GM23338 (cell line): ENCODE results near the gene REEP1. TPM values are rescaled to one million over a fixed set of nuclear protein-coding genes. Genes with fewer than 3 reads are reported as not detected.

Source experiments
- ATAC-seq: fragments of 200-7000 bp; cut with Tn5 transposase; 3 replicates; pipeline ENCODE4 v1.9.1; 2020
- DNase-seq: peaks from one replicate; pipeline ENCODE4 v3.0.0-alpha.2; 2015; ENCODE audit warnings: low spot score
- H2AFZ ChIP-seq: fragments of 200-600 bp; sonication (generic); 2 replicates; pipeline ENCODE4 v1.8.0; 2016; ENCODE audit warnings: antibody characterized with exemption, mild to moderate bottlenecking, moderate library complexity
- H3F3A ChIP-seq: fragments of 200-600 bp; sonication (generic); replicated peaks from 2 replicates; pipeline ENCODE4 v1.8.0; 2017; ENCODE audit warnings: antibody characterized with exemption, mixed run types, low read depth
- H3K27ac ChIP-seq: fragments of 200-600 bp; sonication (generic); 2 replicates; pipeline ENCODE4 v1.6.1; 2016; ENCODE audit warnings: low read depth
- H3K27me3 ChIP-seq: fragments of 200-600 bp; sonication (generic); 2 replicates; pipeline ENCODE4 v1.8.0; 2016; ENCODE audit warnings: mild to moderate bottlenecking, mixed run types, moderate library complexity; ENCODE audit not compliant: insufficient read depth
- H3K36me3 ChIP-seq: fragments of 200-600 bp; sonication (generic); 2 replicates; pipeline ENCODE4 v1.8.0; 2016; ENCODE audit warnings: mild to moderate bottlenecking; ENCODE audit not compliant: insufficient read depth
- H3K4me1 ChIP-seq: fragments of 200-600 bp; sonication (generic); 2 replicates; pipeline ENCODE4 v1.8.0; 2016; ENCODE audit warnings: mild to moderate bottlenecking, moderate library complexity; ENCODE audit not compliant: insufficient read depth
- H3K4me2 ChIP-seq: fragments of 200-600 bp; sonication (generic); 2 replicates; pipeline ENCODE4 v1.7.1; 2017; ENCODE audit warnings: mixed run types
- H3K4me3 ChIP-seq: fragments of 200-600 bp; sonication (generic); 2 replicates; pipeline ENCODE4 v1.6.1; 2016; ENCODE audit warnings: mixed run types
- H3K79me2 ChIP-seq: fragments of 200-600 bp; sonication (generic); replicated peaks from 2 replicates; pipeline ENCODE4 v1.8.0; 2017; ENCODE audit warnings: mild to moderate bottlenecking; ENCODE audit not compliant: insufficient read depth
- H3K9me2 ChIP-seq: fragments of 200-600 bp; sonication (generic); 2 replicates; pipeline ENCODE4 v1.8.0; 2017; ENCODE audit not compliant: insufficient read depth
- H4K20me1 ChIP-seq: fragments of 200-600 bp; sonication (generic); replicated peaks from 2 replicates; pipeline ENCODE4 v1.8.0; 2017; ENCODE audit warnings: mild to moderate bottlenecking; ENCODE audit not compliant: insufficient read depth
- H3K27ac Mint-ChIP-seq: 2 replicates; pipeline ENCODE4 v1.8.0; 2020; ENCODE audit warnings: inconsistent platforms, mild to moderate bottlenecking, moderate library complexity, mixed read lengths
- H3K27me3 Mint-ChIP-seq: 3 replicates; pipeline ENCODE4 v1.8.0; 2022; ENCODE audit warnings: low read depth, mild to moderate bottlenecking, moderate library complexity, mixed read lengths, inconsistent platforms; ENCODE audit not compliant: insufficient read depth, poor library complexity
- H3K36me3 Mint-ChIP-seq: 3 replicates; pipeline ENCODE4 v1.8.0; 2021; ENCODE audit warnings: low read depth, mild to moderate bottlenecking, inconsistent platforms, moderate library complexity, mixed read lengths
- H3K4me1 Mint-ChIP-seq: 3 replicates; pipeline ENCODE4 v1.8.0; 2020; ENCODE audit warnings: mild to moderate bottlenecking, inconsistent platforms, mixed read lengths
- H3K4me3 Mint-ChIP-seq: 3 replicates; pipeline ENCODE4 v1.8.0; 2021; ENCODE audit warnings: moderate library complexity, mild to moderate bottlenecking, inconsistent platforms, mixed read lengths
- H3K9me3 Mint-ChIP-seq: 3 replicates; pipeline ENCODE4 v1.8.0; 2020; ENCODE audit warnings: moderate library complexity, mild to moderate bottlenecking, inconsistent platforms, mixed read lengths
- CREB1 ChIP-seq: fragments of 250-450 bp; sonication (Bioruptor Pico); IDR thresholded peaks from 2 replicates; pipeline ENCODE4 v1.5.0; 2020; ENCODE audit warnings: low read depth, mild to moderate bottlenecking, moderate library complexity
- EZH2 ChIP-seq: fragments of 200-600 bp; sonication (generic); IDR thresholded peaks from one replicate; pipeline ENCODE4 v1.8.0; 2017; ENCODE audit warnings: antibody characterized with exemption, mild to moderate bottlenecking, low read depth; ENCODE audit not compliant: unreplicated experiment
- EZH2phosphoT487 ChIP-seq: fragments of 200-600 bp; sonication (generic); IDR thresholded peaks from one replicate; pipeline ENCODE4 v1.8.1; 2018; ENCODE audit warnings: antibody characterized with exemption; ENCODE audit not compliant: unreplicated experiment
- JUNB ChIP-seq: IDR thresholded peaks from one replicate; pipeline ENCODE4 v1.6.1; 2016; ENCODE audit warnings: antibody characterized with exemption; ENCODE audit not compliant: unreplicated experiment
- NANOG ChIP-seq: IDR thresholded peaks from 2 replicates; pipeline ENCODE4 v1.6.1; 2016; ENCODE audit warnings: antibody characterized with exemption, borderline replicate concordance
- POLR2AphosphoS5 ChIP-seq: IDR thresholded peaks from 2 replicates; pipeline ENCODE4 v1.6.1; 2016; ENCODE audit warnings: antibody characterized with exemption, low read depth
- STAT1 ChIP-seq: IDR thresholded peaks from one replicate; pipeline ENCODE4 v1.6.1; 2016; ENCODE audit warnings: antibody characterized with exemption; ENCODE audit not compliant: unreplicated experiment
- ZNF114 ChIP-seq: fragments of 250-450 bp; sonication (Bioruptor Pico); IDR thresholded peaks from 2 replicates; pipeline ENCODE4 v1.5.0; 2020; ENCODE audit warnings: mild to moderate bottlenecking, moderate library complexity
- ZNF331 ChIP-seq: fragments of 250-450 bp; sonication (Bioruptor Pico); IDR thresholded peaks from 2 replicates; pipeline ENCODE4 v1.5.0; 2020; ENCODE audit warnings: low read depth, mild to moderate bottlenecking, moderate library complexity
- polyA plus RNA-seq: library from polyadenylated mRNA; unstranded; fragments of >200 nt; fragmentation: Nextera tagmentation; extraction: Ambion mirVana; gene quantifications from 2 replicates; pipeline ENCODE4 v1.2.1, GENCODE V29; 2016
- total RNA-seq: library from RNA; depleted of rRNA; stranded (reverse); fragments of >200 nt; shearing (Covaris generic); gene quantifications from 2 replicates; pipeline ENCODE4 v1.2.3, GENCODE V29; 2014
- TF ChIP-seq, protein P1 (sequence below): fragments of 250-450 bp; sonication (Bioruptor Pico); IDR thresholded peaks from 2 replicates; pipeline ENCODE4 v1.5.0; 2020; ENCODE audit warnings: mild to moderate bottlenecking, moderate library complexity
- TF ChIP-seq, protein P2 (sequence below): IDR thresholded peaks from one replicate; pipeline ENCODE4 v1.6.1; 2018; ENCODE audit warnings: antibody characterized with exemption; ENCODE audit not compliant: unreplicated experiment
- TF ChIP-seq, protein P3 (sequence below), 2 experiments: fragments of 200-600 bp in 1 of 2; sonication (generic) in 1 of 2; conservative IDR thresholded peaks; 2 replicates each; pipeline versions ENCODE4 v1.5.1 to v1.6.1; 2016 to 2017; ENCODE audit warnings: antibody characterized with exemption in 2 of 2, low read depth in 2 of 2, mild to moderate bottlenecking in 2 of 2, moderate library complexity in 1 of 2
- TF ChIP-seq, protein P4 (sequence below): IDR thresholded peaks from 2 replicates; pipeline ENCODE4 v1.6.1; 2016; ENCODE audit warnings: antibody characterized with exemption

REEP1 gene
- total and polyA plus RNA-seq, 2 experiments from 2014 or later: 1.6 to 1.8 TPM

DNA sequence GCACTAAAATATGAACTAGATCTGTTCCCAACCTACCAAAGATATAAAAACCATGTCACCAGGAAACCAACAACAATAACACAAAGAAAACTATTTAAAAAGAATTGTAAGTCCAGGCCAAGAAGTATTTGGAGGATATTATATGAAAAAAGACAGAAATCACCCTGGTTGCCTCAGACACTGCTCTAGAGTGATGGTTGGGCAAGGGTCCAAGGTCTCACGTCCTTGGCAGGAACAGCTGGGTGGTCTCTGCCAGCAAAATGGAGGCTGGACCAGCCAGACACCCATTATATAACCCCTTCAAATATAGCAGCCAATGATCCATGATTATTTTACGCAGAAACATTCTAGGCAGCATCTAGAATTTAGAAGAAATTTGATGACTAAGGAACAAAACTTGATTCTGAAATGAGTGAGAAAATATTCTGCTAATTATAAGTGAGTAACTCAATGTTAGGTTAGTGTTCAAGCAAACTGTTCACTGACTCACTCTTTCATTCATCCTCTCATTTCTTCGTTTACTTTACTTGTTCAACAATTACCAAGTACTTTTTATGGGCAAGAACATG is 102.8 kb downstream of the REEP1 start:
- no peak overlapping the region for H3K4me3 ChIP-seq
- TF ChIP-seq NANOG (no peak), JUNB (no peak), EZH2 (no peak), STAT1 (no peak), ZNF331 (no peak), ZNF114 (CRISPR knock-in tag) (no peak), EZH2phosphoT487 (no peak), CREB1 (CRISPR knock-in tag) (no peak), POLR2AphosphoS5 (no peak)
- TF ChIP-seq, protein P1, sequence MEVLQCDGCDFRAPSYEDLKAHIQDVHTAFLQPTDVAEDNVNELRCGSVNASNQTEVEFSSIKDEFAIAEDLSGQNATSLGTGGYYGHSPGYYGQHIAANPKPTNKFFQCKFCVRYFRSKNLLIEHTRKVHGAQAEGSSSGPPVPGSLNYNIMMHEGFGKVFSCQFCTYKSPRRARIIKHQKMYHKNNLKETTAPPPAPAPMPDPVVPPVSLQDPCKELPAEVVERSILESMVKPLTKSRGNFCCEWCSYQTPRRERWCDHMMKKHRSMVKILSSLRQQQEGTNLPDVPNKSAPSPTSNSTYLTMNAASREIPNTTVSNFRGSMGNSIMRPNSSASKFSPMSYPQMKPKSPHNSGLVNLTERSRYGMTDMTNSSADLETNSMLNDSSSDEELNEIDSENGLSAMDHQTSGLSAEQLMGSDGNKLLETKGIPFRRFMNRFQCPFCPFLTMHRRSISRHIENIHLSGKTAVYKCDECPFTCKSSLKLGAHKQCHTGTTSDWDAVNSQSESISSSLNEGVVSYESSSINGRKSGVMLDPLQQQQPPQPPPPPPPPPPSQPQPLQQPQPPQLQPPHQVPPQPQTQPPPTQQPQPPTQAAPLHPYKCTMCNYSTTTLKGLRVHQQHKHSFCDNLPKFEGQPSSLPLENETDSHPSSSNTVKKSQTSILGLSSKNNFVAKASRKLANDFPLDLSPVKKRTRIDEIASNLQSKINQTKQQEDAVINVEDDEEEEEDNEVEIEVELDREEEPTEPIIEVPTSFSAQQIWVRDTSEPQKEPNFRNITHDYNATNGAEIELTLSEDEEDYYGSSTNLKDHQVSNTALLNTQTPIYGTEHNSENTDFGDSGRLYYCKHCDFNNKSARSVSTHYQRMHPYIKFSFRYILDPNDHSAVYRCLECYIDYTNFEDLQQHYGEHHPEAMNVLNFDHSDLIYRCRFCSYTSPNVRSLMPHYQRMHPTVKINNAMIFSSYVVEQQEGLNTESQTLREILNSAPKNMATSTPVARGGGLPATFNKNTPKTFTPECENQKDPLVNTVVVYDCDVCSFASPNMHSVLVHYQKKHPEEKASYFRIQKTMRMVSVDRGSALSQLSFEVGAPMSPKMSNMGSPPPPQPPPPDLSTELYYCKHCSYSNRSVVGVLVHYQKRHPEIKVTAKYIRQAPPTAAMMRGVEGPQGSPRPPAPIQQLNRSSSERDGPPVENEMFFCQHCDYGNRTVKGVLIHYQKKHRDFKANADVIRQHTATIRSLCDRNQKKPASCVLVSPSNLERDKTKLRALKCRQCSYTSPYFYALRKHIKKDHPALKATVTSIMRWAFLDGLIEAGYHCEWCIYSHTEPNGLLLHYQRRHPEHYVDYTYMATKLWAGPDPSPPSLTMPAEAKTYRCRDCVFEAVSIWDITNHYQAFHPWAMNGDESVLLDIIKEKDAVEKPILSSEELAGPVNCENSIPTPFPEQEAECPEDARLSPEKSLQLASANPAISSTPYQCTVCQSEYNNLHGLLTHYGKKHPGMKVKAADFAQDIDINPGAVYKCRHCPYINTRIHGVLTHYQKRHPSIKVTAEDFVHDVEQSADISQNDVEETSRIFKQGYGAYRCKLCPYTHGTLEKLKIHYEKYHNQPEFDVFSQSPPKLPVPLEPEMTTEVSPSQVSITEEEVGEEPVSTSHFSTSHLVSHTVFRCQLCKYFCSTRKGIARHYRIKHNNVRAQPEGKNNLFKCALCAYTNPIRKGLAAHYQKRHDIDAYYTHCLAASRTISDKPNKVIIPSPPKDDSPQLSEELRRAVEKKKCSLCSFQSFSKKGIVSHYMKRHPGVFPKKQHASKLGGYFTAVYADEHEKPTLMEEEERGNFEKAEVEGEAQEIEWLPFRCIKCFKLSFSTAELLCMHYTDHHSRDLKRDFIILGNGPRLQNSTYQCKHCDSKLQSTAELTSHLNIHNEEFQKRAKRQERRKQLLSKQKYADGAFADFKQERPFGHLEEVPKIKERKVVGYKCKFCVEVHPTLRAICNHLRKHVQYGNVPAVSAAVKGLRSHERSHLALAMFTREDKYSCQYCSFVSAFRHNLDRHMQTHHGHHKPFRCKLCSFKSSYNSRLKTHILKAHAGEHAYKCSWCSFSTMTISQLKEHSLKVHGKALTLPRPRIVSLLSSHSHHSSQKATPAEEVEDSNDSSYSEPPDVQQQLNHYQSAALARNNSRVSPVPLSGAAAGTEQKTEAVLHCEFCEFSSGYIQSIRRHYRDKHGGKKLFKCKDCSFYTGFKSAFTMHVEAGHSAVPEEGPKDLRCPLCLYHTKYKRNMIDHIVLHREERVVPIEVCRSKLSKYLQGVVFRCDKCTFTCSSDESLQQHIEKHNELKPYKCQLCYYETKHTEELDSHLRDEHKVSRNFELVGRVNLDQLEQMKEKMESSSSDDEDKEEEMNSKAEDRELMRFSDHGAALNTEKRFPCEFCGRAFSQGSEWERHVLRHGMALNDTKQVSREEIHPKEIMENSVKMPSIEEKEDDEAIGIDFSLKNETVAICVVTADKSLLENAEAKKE (CRISPR knock-in tag): no peak
- TF ChIP-seq, protein P2, sequence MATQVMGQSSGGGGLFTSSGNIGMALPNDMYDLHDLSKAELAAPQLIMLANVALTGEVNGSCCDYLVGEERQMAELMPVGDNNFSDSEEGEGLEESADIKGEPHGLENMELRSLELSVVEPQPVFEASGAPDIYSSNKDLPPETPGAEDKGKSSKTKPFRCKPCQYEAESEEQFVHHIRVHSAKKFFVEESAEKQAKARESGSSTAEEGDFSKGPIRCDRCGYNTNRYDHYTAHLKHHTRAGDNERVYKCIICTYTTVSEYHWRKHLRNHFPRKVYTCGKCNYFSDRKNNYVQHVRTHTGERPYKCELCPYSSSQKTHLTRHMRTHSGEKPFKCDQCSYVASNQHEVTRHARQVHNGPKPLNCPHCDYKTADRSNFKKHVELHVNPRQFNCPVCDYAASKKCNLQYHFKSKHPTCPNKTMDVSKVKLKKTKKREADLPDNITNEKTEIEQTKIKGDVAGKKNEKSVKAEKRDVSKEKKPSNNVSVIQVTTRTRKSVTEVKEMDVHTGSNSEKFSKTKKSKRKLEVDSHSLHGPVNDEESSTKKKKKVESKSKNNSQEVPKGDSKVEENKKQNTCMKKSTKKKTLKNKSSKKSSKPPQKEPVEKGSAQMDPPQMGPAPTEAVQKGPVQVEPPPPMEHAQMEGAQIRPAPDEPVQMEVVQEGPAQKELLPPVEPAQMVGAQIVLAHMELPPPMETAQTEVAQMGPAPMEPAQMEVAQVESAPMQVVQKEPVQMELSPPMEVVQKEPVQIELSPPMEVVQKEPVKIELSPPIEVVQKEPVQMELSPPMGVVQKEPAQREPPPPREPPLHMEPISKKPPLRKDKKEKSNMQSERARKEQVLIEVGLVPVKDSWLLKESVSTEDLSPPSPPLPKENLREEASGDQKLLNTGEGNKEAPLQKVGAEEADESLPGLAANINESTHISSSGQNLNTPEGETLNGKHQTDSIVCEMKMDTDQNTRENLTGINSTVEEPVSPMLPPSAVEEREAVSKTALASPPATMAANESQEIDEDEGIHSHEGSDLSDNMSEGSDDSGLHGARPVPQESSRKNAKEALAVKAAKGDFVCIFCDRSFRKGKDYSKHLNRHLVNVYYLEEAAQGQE: no peak
- TF ChIP-seq, protein P3, sequence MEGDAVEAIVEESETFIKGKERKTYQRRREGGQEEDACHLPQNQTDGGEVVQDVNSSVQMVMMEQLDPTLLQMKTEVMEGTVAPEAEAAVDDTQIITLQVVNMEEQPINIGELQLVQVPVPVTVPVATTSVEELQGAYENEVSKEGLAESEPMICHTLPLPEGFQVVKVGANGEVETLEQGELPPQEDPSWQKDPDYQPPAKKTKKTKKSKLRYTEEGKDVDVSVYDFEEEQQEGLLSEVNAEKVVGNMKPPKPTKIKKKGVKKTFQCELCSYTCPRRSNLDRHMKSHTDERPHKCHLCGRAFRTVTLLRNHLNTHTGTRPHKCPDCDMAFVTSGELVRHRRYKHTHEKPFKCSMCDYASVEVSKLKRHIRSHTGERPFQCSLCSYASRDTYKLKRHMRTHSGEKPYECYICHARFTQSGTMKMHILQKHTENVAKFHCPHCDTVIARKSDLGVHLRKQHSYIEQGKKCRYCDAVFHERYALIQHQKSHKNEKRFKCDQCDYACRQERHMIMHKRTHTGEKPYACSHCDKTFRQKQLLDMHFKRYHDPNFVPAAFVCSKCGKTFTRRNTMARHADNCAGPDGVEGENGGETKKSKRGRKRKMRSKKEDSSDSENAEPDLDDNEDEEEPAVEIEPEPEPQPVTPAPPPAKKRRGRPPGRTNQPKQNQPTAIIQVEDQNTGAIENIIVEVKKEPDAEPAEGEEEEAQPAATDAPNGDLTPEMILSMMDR (conservative IDR thresholded peaks at IDR 0.05; ENCODE audit: low read depth in 2 of 2): no peak
- TF ChIP-seq, protein P4, sequence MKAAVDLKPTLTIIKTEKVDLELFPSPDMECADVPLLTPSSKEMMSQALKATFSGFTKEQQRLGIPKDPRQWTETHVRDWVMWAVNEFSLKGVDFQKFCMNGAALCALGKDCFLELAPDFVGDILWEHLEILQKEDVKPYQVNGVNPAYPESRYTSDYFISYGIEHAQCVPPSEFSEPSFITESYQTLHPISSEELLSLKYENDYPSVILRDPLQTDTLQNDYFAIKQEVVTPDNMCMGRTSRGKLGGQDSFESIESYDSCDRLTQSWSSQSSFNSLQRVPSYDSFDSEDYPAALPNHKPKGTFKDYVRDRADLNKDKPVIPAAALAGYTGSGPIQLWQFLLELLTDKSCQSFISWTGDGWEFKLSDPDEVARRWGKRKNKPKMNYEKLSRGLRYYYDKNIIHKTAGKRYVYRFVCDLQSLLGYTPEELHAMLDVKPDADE: no peak
- H3K79me2 ChIP-seq: no peaks in the 10 kb centered on the region
- H2AFZ ChIP-seq: no peak overlapping the region
- peaks cover 7% of the 10 kb centered on the region; the same call in 1 of the 2 replicates for H3K4me1 ChIP-seq
- Mint-ChIP-seq H3K4me3 (no peak overlapping the region), H3K27me3 (peaks cover 6% of the 10 kb centered on the region), H3K9me3 (no peaks in the 10 kb centered on the region), H3K27ac (no peak overlapping the region), H3K4me1 (peaks cover 27% of the 10 kb centered on the region), H3K36me3 (no peaks in the 10 kb centered on the region)
- H3K4me2 ChIP-seq: no peak overlapping the region
- no peaks in the 10 kb centered on the region for H3K36me3 ChIP-seq
- H4K20me1 ChIP-seq: no peaks in the 10 kb centered on the region
- no peak for DNase-seq
- H3K27me3 ChIP-seq: no peaks in the 10 kb centered on the region
- H3F3A ChIP-seq: no peaks in the 10 kb centered on the region
- H3K27ac ChIP-seq: no peak overlapping the region
- no peaks in the 10 kb centered on the region for H3K9me2 ChIP-seq
- ATAC-seq: no peak
